Adipocyte (in vitro differentiated cells): ENCODE results near the gene BLMH.

Source experiments
- DNase-seq: peaks from one replicate; pipeline ENCODE4 v3.0.0-alpha.2; 2015; ENCODE audit warnings: low read depth
- H3K27me3 ChIP-seq: replicated peaks from 2 replicates; pipeline ENCODE4 v1.7.0; 2013; ENCODE audit warnings: mild to moderate bottlenecking, low read length, moderate library complexity; ENCODE audit not compliant: control insufficient read depth, insufficient read depth
- H3K36me3 ChIP-seq: 2 replicates; pipeline ENCODE4 v1.7.0; 2013; ENCODE audit warnings: low read length, mild to moderate bottlenecking, moderate library complexity; ENCODE audit not compliant: control insufficient read depth, insufficient read depth, severe bottlenecking
- H3K4me1 ChIP-seq: 2 replicates; pipeline ENCODE4 v1.7.0; 2013; ENCODE audit warnings: mild to moderate bottlenecking, low read length, moderate library complexity; ENCODE audit not compliant: control insufficient read depth, insufficient read depth
- H3K4me3 ChIP-seq: 2 replicates; pipeline ENCODE4 v1.7.0; 2013; ENCODE audit warnings: mild to moderate bottlenecking, low read length, moderate library complexity
- H3K9ac ChIP-seq: 2 replicates; pipeline ENCODE4 v1.7.0; 2013; ENCODE audit warnings: mild to moderate bottlenecking, low read length, moderate library complexity
- H3K9me3 ChIP-seq: 2 replicates; pipeline ENCODE4 v1.7.0; 2013; ENCODE audit warnings: mild to moderate bottlenecking, low read length, moderate library complexity; ENCODE audit not compliant: control insufficient read depth

BLMH gene

GRCh38 chr17:30225919-30226553, 65.7 kb downstream of the BLMH start:
- Histone ChIP-seq H3K36me3 (no peaks in the 10 kb centered on the region), H3K9ac (no peak overlapping the region), H3K4me3 (no peak overlapping the region), H3K27me3 (peaks cover 31% of the 10 kb centered on the region), H3K4me1 (no peaks in the 10 kb centered on the region), H3K9me3 (no peaks in the 10 kb centered on the region)
- DNase-seq = no peak

- DNase-seq = no peak
- Histone ChIP-seq H3K36me3 (no peaks in the 10 kb centered on the region), H3K9ac (no peak overlapping the region), H3K27me3 (peaks cover 33% of the 10 kb centered on the region), H3K4me3 (no peak overlapping the region), H3K4me1 (no peaks in the 10 kb centered on the region), H3K9me3 (no peaks in the 10 kb centered on the region)
Observed at GRCh38 chr17:30225112-30225511, 66.6 kb downstream of the BLMH start.

DNA sequence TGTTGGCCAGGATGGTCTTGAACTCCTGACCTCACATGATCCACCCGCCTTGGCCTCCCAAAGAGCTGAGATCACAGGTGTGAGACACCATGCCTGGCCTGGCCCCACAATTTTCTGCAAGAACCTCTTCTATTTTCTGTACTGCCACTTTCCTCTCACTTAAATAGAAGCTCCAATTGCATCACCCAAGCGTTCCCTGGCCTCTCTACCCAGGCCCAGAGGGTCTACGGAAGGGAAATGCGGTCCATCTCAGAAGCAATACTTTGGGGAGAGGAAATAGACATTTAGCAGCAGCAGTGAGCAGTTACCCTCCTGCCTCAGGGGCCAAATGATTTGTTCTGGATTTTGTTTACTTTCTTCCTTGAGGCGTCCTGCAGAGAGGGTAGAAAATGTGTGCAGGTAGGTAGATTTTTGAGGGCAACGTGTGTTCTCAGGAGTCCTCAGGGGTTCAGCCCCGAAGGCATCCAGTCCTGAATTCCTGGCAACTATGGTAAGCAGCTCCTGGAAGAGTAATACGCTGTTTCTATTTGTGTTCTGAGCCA, 67.3 kb downstream of the BLMH start:
- no peak for DNase-seq
- Histone ChIP-seq H3K4me3 (no peak overlapping the region), H3K27me3 (peaks cover 38% of the 10 kb centered on the region), H3K36me3 (no peaks in the 10 kb centered on the region), H3K4me1 (no peaks in the 10 kb centered on the region), H3K9me3 (no peaks in the 10 kb centered on the region), H3K9ac (no peak overlapping the region)

DNA sequence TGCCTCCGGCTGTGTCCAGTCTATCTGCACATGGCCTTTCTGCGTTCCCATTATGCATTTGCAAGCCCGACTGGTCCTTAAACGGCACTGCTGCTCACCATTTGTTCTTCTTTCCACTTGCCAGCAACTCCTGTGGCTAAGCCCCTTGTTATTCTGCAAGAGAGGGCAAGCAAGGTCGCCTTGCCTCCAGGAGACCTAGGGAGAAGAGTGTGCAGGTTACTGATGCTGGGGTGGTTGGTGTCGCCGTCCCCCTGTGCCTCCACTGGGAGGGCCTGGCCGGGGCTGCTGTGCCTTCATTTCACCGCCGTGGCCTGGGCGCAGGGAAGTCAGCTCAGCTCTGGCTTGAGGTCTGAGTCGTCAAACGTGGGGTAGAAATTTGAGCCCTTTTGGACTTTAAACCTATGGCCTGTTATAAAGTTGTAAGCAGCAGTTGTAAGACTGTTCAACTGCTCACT, 69.0 kb downstream of the BLMH start:
- H3K36me3 ChIP-seq = no peaks in the 10 kb centered on the region
- H3K4me1 ChIP-seq = no peaks in the 10 kb centered on the region
- no peak overlapping the region for H3K9ac ChIP-seq
- peaks cover 54% of the 10 kb centered on the region for H3K27me3 ChIP-seq
- no peaks in the 10 kb centered on the region for H3K9me3 ChIP-seq
- H3K4me3 ChIP-seq = no peak overlapping the region
- no peak for DNase-seq

- Histone ChIP-seq H3K4me1 (no peaks in the 10 kb centered on the region), H3K9me3 (no peaks in the 10 kb centered on the region), H3K9ac (no peak overlapping the region), H3K4me3 (no peak overlapping the region), H3K27me3 (peaks cover 55% of the 10 kb centered on the region), H3K36me3 (no peaks in the 10 kb centered on the region)
- DNase-seq = no peak
Observed at GRCh38 chr17:30222251-30222650, 69.5 kb downstream of the BLMH start.

- Histone ChIP-seq H3K9ac (no peak overlapping the region), H3K4me3 (no peak overlapping the region), H3K36me3 (no peaks in the 10 kb centered on the region), H3K4me1 (no peaks in the 10 kb centered on the region), H3K9me3 (no peaks in the 10 kb centered on the region), H3K27me3 (peaks cover 55% of the 10 kb centered on the region)
- DNase-seq = no peak
Observed at GRCh38 chr17:30221346-30221745, 70.4 kb downstream of the BLMH start.

DNA sequence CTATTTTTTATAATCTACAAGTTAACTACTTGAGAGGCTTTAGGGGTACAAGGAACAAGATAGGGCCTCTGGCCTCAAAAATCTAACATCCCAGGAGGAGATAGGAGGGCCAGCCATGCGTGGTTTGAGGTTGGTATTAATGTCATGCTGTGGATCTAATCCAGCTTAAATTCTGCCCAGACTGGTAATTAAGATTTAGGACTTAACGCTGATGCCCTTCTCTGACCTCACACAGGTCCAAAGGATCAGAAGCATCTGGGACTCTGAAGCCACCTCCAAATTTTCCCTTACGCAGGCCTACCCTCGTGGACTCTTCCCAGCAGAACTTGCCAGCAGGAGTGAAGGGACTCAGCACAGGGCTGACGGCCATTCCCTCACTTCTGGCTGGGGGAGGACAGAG, 71.3 kb downstream of the BLMH start:
- Histone ChIP-seq H3K27me3 (peaks cover 52% of the 10 kb centered on the region), H3K4me1 (no peaks in the 10 kb centered on the region), H3K4me3 (no peak overlapping the region), H3K9ac (no peak overlapping the region), H3K36me3 (no peaks in the 10 kb centered on the region), H3K9me3 (no peaks in the 10 kb centered on the region)
- no peak for DNase-seq

GRCh38 chr17:30219833-30220232, 71.9 kb downstream of the BLMH start:
- no peaks in the 10 kb centered on the region for H3K36me3 ChIP-seq
- no peaks in the 10 kb centered on the region for H3K9me3 ChIP-seq
- H3K4me3 ChIP-seq = no peak overlapping the region
- no peak overlapping the region for H3K9ac ChIP-seq
- peaks cover 52% of the 10 kb centered on the region for H3K27me3 ChIP-seq
- no peak for DNase-seq
- no peaks in the 10 kb centered on the region for H3K4me1 ChIP-seq

DNA sequence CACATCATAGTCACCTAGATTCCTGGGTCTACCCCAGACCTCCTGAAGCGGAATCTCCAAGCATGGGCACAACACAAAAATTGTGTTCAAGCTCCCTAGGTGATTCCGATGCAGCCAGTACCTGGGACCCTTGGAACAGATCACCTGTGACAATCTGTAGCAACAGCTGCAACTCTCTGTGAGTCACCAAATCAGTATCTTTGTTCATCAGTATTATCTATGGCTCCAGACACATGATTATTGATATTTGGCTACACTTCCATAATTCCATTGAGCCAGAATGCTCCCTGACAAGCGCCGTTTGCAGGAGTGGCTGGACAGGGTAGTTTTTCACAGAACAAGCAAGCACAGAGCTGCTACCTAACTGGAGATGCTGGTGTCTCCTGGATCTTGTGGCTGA, 72.4 kb downstream of the BLMH start:
- Histone ChIP-seq H3K9ac (no peak overlapping the region), H3K4me1 (no peaks in the 10 kb centered on the region), H3K36me3 (no peaks in the 10 kb centered on the region), H3K4me3 (no peak overlapping the region), H3K9me3 (no peaks in the 10 kb centered on the region), H3K27me3 (peaks cover 52% of the 10 kb centered on the region)
- DNase-seq = no peak

DNA sequence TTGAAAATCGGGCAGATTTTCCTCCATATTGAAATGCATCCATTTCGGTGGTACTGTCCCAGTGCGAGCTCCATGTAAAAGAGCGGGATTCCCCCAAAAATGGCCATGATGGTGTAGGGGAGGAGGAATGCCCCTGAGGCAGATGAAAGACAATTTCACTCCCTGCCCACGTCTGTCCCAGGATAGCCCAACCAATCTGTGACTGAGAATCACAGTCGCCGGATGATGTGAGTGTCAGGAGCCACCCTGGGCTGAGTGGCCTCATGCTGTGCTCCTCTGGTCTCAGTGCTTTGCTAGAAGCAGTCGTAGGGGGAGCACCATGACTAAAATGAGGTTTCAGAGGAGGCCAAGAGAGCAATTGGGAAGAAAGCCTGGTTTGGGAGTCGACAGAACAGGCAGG, 72.9 kb downstream of the BLMH start:
- no peaks in the 10 kb centered on the region for H3K9me3 ChIP-seq
- no peak overlapping the region for H3K4me3 ChIP-seq
- peaks cover 50% of the 10 kb centered on the region for H3K27me3 ChIP-seq
- DNase-seq = no peak
- no peaks in the 10 kb centered on the region for H3K4me1 ChIP-seq
- H3K36me3 ChIP-seq = no peaks in the 10 kb centered on the region
- H3K9ac ChIP-seq = no peak overlapping the region

DNA sequence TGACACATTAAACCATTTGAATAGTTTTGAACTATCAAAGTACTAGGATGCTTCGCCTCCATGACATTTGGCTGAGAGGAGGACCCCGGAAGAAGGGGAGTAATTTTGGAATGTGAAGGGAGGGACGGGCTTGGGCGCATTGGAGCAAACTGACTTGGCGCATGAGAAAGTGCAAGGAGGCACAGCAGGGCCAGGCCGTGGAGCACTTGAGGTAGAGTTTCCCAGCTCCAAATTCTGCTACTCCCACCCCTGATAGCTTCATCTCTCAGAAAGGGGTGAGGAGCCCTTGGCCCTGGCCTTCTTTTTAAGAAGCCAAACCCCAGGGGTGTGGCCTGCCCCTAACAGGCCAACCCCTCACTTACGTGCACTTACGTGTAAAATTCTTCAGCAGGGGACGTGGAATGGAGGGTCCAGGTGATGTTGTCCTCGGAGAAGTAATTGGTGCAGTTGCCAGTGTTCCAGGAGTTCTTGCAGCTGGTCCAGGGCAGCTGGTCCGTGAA, 73.9 kb downstream of the BLMH start:
- H3K9ac ChIP-seq = no peak overlapping the region
- H3K27me3 ChIP-seq = peaks cover 42% of the 10 kb centered on the region
- no peak overlapping the region for H3K4me3 ChIP-seq
- no peaks in the 10 kb centered on the region for H3K36me3 ChIP-seq
- no peaks in the 10 kb centered on the region for H3K4me1 ChIP-seq
- H3K9me3 ChIP-seq = no peaks in the 10 kb centered on the region
- DNase-seq = no peak

- H3K36me3 ChIP-seq = no peaks in the 10 kb centered on the region
- H3K4me1 ChIP-seq = no peaks in the 10 kb centered on the region
Observed at GRCh38 chr17:30217054-30217453, 74.7 kb downstream of the BLMH start.

More at GRCh38 chr17:30217054-30217453, 74.7 kb downstream of the BLMH start:
- H3K4me3 ChIP-seq = no peak overlapping the region
- no peak for DNase-seq
- peaks cover 37% of the 10 kb centered on the region for H3K27me3 ChIP-seq
- H3K9me3 ChIP-seq = no peaks in the 10 kb centered on the region
- no peak overlapping the region for H3K9ac ChIP-seq
